ENCODE data around the gene MRPL51.
A peak's percentile ranks its signal among the peaks of the same experiment; 100 is the strongest.
"Not testable (repeated sequence)": the region's sequence is repeated elsewhere in the genome, so short reads cannot be mapped to it uniquely, and the experiment has no call there.

The MRPL51 gene

DNA sequence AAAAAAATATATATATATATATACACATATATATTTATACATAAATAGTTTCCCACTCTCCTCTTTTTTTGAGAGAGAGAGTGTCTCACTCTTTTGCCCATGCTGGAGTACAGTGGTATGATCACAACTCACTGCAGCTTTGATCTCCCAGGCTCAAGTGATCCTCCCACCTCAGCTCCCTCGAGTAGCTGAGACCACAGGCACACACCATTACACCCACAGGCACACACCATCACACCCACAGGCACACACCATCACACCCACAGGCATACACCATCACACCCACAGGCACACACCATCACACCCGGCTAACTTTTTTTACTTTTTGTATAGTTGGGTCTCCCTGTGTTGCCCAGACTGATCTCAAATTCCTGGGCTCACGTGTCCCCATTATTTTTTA lies 27.1 kb upstream of the MRPL51 start:
- peaks cover 44% of the 10 kb centered on the region for H3K36me3 ChIP-seq (ENCODE audit: control insufficient read depth, insufficient read depth, low read length)
- DNase-seq (ENCODE audit: extremely low read depth, insufficient read length), result no peak

DNA sequence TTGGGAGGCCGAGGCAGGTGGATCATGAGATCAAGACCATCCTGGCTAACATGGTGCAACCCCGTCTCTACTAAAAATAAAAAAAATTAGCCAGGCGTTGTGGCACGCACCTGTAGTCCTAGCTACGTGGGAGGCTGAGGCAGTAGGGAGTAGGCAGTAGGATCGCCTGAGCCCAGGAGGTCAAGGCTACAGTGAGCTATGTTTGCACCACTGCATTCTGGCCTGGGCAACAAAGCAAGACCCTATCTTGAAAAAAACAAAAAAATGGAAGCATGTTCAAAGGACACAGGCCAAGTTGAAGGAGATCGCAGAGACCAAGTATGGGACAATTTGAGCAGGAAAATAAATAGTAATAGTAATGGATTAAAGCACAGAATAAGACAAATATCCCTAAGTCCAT lies 15.0 kb upstream of the MRPL51 start:
- TF ChIP-seq, protein P1, sequence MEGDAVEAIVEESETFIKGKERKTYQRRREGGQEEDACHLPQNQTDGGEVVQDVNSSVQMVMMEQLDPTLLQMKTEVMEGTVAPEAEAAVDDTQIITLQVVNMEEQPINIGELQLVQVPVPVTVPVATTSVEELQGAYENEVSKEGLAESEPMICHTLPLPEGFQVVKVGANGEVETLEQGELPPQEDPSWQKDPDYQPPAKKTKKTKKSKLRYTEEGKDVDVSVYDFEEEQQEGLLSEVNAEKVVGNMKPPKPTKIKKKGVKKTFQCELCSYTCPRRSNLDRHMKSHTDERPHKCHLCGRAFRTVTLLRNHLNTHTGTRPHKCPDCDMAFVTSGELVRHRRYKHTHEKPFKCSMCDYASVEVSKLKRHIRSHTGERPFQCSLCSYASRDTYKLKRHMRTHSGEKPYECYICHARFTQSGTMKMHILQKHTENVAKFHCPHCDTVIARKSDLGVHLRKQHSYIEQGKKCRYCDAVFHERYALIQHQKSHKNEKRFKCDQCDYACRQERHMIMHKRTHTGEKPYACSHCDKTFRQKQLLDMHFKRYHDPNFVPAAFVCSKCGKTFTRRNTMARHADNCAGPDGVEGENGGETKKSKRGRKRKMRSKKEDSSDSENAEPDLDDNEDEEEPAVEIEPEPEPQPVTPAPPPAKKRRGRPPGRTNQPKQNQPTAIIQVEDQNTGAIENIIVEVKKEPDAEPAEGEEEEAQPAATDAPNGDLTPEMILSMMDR (IDR thresholded peaks at IDR 0.05; ENCODE audit: insufficient read depth, low read length, poor library complexity, severe bottlenecking), result no peak

More for the DNA sequence above, 27.1 kb upstream of the MRPL51 start:
- TF ChIP-seq, protein P1 (IDR thresholded peaks at IDR 0.05; ENCODE audit: insufficient read depth, low read length, poor library complexity, severe bottlenecking), result no peak
- H3K27me3 ChIP-seq (replicated peaks; ENCODE audit: control insufficient read depth, insufficient read depth, low read length), result no peaks in the 10 kb centered on the region
- no peak overlapping the region for H3K4me3 ChIP-seq (replicated peaks; ENCODE audit: low read depth, low read length)

DNA sequence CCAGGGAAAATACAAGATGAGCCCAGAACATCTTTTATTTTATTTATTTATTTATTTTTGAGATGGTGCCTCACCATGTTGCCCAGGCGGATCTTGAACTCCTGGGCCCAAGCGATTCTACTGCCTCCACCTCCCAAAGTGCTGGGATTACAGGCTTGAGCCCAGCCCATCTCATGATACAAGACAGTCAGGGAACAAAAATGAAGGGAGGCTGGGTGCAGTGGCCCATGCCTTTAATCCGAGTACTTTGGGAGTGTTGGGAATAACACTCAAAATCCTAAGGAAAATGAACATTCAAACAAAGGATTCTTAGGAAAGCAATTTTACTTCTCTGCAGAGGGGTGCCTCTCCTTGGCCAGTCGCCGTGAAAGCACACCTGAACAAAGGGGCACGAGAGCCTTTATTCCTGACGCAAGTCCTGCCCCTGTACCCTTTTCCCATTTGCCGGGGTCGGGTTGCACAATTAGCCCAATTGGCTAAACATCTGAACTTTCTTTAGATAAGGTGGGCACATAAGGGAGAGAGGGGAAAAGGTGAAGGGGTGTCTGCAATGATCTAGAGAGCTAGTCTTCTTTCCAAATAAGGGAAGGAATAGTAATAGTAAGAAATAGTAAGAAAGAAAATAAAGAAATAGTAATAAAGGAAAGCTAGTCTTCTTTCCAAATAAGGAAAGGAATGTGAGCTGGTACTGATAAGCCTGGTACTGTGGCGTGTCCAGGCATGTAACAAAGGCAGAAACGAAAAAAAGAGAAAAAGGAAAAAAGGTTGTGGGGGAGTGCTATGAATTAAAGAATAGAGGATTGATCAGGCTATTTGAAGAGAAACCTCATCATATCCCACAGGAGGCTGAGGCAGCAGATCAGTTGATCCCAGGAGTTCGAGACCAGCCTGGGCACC lies 14.3 kb upstream of the MRPL51 start:
- Histone ChIP-seq H3K4me3 (replicated peaks; ENCODE audit: low read depth, low read length) (no peak overlapping the region), H3K27me3 (replicated peaks; ENCODE audit: control insufficient read depth, insufficient read depth, low read length) (no peaks in the 10 kb centered on the region), H3K36me3 (ENCODE audit: control insufficient read depth, insufficient read depth, low read length) (peaks cover 12% of the 10 kb centered on the region)
- no peak for DNase-seq (ENCODE audit: extremely low read depth, insufficient read length)
- TF ChIP-seq, protein P1 (IDR thresholded peaks at IDR 0.05; ENCODE audit: insufficient read depth, low read length, poor library complexity, severe bottlenecking), result no peak

More for the DNA sequence above, 15.0 kb upstream of the MRPL51 start:
- peaks cover 15% of the 10 kb centered on the region for H3K36me3 ChIP-seq (ENCODE audit: control insufficient read depth, insufficient read depth, low read length)
- H3K27me3 ChIP-seq (replicated peaks; ENCODE audit: control insufficient read depth, insufficient read depth, low read length), result no peaks in the 10 kb centered on the region
- DNase-seq (ENCODE audit: extremely low read depth, insufficient read length), result no peak
- no peak overlapping the region for H3K4me3 ChIP-seq (replicated peaks; ENCODE audit: low read depth, low read length)

DNA sequence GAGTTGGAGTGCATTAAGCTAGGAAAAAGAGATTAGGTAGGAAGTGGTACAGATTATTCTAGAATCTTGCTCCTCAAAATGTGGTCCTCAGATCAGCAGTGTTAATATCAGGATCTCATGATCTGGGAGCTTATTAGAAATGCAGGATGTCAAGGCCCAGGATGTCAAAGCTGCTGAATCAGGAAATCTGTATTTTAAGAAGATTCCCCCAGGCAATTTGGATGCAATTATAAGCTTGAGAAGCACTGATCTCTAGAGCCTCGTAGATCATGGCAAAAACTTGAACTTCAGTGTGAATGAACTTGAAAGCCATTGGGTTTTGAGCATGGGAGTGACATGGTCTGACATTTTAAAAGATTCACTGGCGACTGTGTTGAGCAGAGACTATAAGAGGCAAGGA lies 7.4 kb upstream of the MRPL51 start:
- peaks cover 8% of the 10 kb centered on the region for H3K36me3 ChIP-seq (ENCODE audit: control insufficient read depth, insufficient read depth, low read length)
- DNase-seq (ENCODE audit: extremely low read depth, insufficient read length), result no peak
- no peaks in the 10 kb centered on the region for H3K27me3 ChIP-seq (replicated peaks; ENCODE audit: control insufficient read depth, insufficient read depth, low read length)
- H3K4me3 ChIP-seq (replicated peaks; ENCODE audit: low read depth, low read length), result no peak overlapping the region
- TF ChIP-seq, protein P1 (IDR thresholded peaks at IDR 0.05; ENCODE audit: insufficient read depth, low read length, poor library complexity, severe bottlenecking), result no peak

DNA sequence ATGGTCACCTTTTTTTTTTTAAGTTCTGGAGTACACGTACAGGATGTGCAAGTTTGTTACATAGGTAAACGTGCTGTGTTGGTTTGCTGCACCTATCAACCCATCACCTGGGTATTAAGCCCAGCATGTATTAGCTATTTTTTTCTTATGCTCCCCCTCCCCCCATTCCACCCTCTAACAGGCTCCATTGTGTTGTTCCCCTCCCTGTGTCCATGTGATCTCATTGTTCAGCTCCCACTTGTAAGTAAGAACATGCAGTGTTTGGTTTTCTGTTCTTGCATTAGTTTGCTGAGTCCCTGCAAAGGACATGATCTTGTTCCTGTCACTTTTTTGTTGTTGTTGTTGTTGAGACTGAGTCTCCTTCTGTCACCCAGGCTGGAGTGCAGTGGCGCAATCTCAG lies 4.2 kb upstream of the MRPL51 start:
- not testable (repeated sequence) for DNase-seq (ENCODE audit: extremely low read depth, insufficient read length); H3K4me3 ChIP-seq (replicated peaks; ENCODE audit: low read depth, low read length); H3K27me3 ChIP-seq (replicated peaks; ENCODE audit: control insufficient read depth, insufficient read depth, low read length); H3K36me3 ChIP-seq (ENCODE audit: control insufficient read depth, insufficient read depth, low read length)

DNA sequence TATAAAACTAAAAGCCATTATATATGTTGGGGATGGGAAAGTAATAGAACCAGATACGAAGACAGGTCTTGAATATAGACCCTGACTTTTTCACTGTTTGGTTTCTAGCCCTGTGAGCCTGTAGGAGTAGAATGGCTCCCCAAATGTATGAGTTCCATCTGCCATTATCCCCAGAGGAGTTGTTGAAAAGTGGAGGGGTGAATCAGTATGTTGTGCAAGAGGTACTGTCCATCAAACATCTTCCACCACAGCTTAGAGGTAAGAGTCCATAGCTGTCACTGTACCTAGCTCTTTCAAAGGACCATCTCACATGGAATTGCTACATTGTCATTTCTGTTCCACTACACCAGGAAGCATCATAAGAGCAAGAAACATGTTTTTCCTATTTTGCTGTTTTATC lies 1.9 kb upstream of the MRPL51 start:
- H3K36me3 ChIP-seq (ENCODE audit: control insufficient read depth, insufficient read depth, low read length), result peaks cover 8% of the 10 kb centered on the region
- TF ChIP-seq, protein P1 (IDR thresholded peaks at IDR 0.05; ENCODE audit: insufficient read depth, low read length, poor library complexity, severe bottlenecking), result no peak
- peak overlapping the region; percentile 92 for H3K4me3 ChIP-seq (replicated peaks; ENCODE audit: low read depth, low read length)
- DNase-seq (ENCODE audit: extremely low read depth, insufficient read length), result no peak
- H3K27me3 ChIP-seq (replicated peaks; ENCODE audit: control insufficient read depth, insufficient read depth, low read length), result no peaks in the 10 kb centered on the region
